C4-2B (cell line): Measurements from ENCODE around the gene KATNIP.

Experiments used
- ZFX ChIP-seq: fragments of 450-650 bp; IDR thresholded peaks from 2 replicates; pipeline ENCODE4 v1.6.1; 2017
- TF ChIP-seq, protein P1 (sequence below): fragments of 450-650 bp; conservative IDR thresholded peaks from 2 replicates; pipeline ENCODE4 v1.5.1; 2017; ENCODE audit warnings: mild to moderate bottlenecking

DNA sequence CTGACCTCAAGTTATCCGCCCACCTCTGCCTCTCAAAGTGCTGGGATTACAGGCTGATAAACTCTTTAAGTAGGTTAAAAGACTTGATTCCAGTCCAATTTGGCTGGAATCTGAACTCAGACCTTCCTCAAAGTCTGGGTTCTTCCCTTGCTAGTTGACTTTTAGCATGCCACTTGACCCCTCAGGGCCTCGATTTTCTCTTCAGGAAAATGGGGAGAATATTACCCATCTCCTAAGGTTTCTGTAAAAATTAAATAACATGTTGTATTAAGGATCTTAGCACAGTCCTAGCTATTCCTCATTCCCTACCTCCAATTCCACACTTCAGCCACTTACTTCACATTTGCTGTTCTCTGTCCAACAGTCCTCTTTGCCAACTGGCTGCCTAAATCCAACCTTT lies 2.1 kb upstream of the KATNIP start:
- TF ChIP-seq, protein P1, sequence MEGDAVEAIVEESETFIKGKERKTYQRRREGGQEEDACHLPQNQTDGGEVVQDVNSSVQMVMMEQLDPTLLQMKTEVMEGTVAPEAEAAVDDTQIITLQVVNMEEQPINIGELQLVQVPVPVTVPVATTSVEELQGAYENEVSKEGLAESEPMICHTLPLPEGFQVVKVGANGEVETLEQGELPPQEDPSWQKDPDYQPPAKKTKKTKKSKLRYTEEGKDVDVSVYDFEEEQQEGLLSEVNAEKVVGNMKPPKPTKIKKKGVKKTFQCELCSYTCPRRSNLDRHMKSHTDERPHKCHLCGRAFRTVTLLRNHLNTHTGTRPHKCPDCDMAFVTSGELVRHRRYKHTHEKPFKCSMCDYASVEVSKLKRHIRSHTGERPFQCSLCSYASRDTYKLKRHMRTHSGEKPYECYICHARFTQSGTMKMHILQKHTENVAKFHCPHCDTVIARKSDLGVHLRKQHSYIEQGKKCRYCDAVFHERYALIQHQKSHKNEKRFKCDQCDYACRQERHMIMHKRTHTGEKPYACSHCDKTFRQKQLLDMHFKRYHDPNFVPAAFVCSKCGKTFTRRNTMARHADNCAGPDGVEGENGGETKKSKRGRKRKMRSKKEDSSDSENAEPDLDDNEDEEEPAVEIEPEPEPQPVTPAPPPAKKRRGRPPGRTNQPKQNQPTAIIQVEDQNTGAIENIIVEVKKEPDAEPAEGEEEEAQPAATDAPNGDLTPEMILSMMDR, result no peak
- TF ChIP-seq ZFX, result no peak
